ENCODE results near the gene IDE.
"Not testable (repeated sequence)": the region's sequence is repeated elsewhere in the genome, so short reads cannot be mapped to it uniquely, and the experiment has no call there.

IDE gene

GRCh38 chr10:92413519-92413918, 160.4 kb downstream of the IDE start:
- no peak for DNase-seq

- DNase-seq = no peak
These were observed 160.9 kb downstream of the IDE start for GRCh38 chr10:92413011-92413410.

GRCh38 chr10:92411406-92411805, 162.5 kb downstream of the IDE start:
- DNase-seq = no peak

- DNase-seq = no peak
These were observed 163.4 kb downstream of the IDE start for GRCh38 chr10:92410501-92410900.

- DNase-seq = no peak
These were observed 165.9 kb downstream of the IDE start for GRCh38 chr10:92408017-92408361.

GRCh38 chr10:92407305-92408016, 166.4 kb downstream of the IDE start:
- no peak for DNase-seq

- no peak for DNase-seq
These were observed 168.4 kb downstream of the IDE start for GRCh38 chr10:92405419-92405924.

GRCh38 chr10:92404612-92405418, 169.1 kb downstream of the IDE start:
- DNase-seq = no peak

- not testable (repeated sequence) for DNase-seq
These were observed 171.7 kb downstream of the IDE start for GRCh38 chr10:92402234-92402633.

Measured in activated CD4-positive, alpha-beta T cell treated with anti-CD3 and anti-CD28 coated beads, Interleukin-2, amount 50 U/mL, for 4 hours (primary cell).